T-helper 2 cell treated with Interferon-gamma antibody and Interleukin-4, amounts not matched to agents 5 μg/mL and 100 μg/mL, for 36 hours (primary cell): ENCODE measurements around the gene WSCD2.

Experiments used
- DNase-seq: peaks from one replicate; pipeline ENCODE4 v3.0.0; 2021; ENCODE audit warnings: low spot score
- H3K27ac Mint-ChIP-seq: one replicate; pipeline ENCODE4 v1.8.0; 2021; ENCODE audit warnings: mild to moderate bottlenecking, mixed read lengths
- H3K27me3 Mint-ChIP-seq: one replicate; pipeline ENCODE4 v1.8.0; 2021; ENCODE audit warnings: low read depth, mixed read lengths
- H3K36me3 Mint-ChIP-seq: one replicate; pipeline ENCODE4 v1.8.0; 2021; ENCODE audit warnings: low read depth, mixed read lengths
- H3K4me1 Mint-ChIP-seq: one replicate; pipeline ENCODE4 v1.8.0; 2021; ENCODE audit warnings: low read depth, mixed read lengths
- H3K4me3 Mint-ChIP-seq: one replicate; pipeline ENCODE4 v1.8.0; 2022; ENCODE audit warnings: mild to moderate bottlenecking, moderate library complexity, mixed read lengths
- H3K9me3 Mint-ChIP-seq: one replicate; pipeline ENCODE4 v1.8.0; 2021; ENCODE audit warnings: mixed read lengths

Gene WSCD2

GRCh38 chr12:108191938-108192337 is 62.9 kb downstream of the WSCD2 start:
- Mint-ChIP-seq H3K27me3 (no peaks in the 10 kb centered on the region), H3K4me1 (no peaks in the 10 kb centered on the region), H3K27ac (no peak overlapping the region), H3K4me3 (no peak overlapping the region), H3K36me3 (no peaks in the 10 kb centered on the region), H3K9me3 (no peaks in the 10 kb centered on the region)
- DNase-seq = no peak

- Mint-ChIP-seq H3K27ac (no peak overlapping the region), H3K27me3 (no peaks in the 10 kb centered on the region), H3K4me1 (no peaks in the 10 kb centered on the region), H3K9me3 (no peaks in the 10 kb centered on the region), H3K4me3 (no peak overlapping the region), H3K36me3 (no peaks in the 10 kb centered on the region)
- no peak for DNase-seq
These were observed 64.4 kb downstream of the WSCD2 start for GRCh38 chr12:108193493-108193892.

GRCh38 chr12:108193917-108194316 is 64.8 kb downstream of the WSCD2 start:
- H3K4me1 Mint-ChIP-seq = no peaks in the 10 kb centered on the region
- DNase-seq = no peak
- no peak overlapping the region for H3K4me3 Mint-ChIP-seq
- H3K9me3 Mint-ChIP-seq = no peaks in the 10 kb centered on the region
- no peak overlapping the region for H3K27ac Mint-ChIP-seq
- no peaks in the 10 kb centered on the region for H3K36me3 Mint-ChIP-seq
- no peaks in the 10 kb centered on the region for H3K27me3 Mint-ChIP-seq

- no peak overlapping the region for H3K4me3 Mint-ChIP-seq
- no peaks in the 10 kb centered on the region for H3K27me3 Mint-ChIP-seq
- no peaks in the 10 kb centered on the region for H3K4me1 Mint-ChIP-seq
- no peaks in the 10 kb centered on the region for H3K9me3 Mint-ChIP-seq
- DNase-seq = no peak
- H3K27ac Mint-ChIP-seq = no peak overlapping the region
- no peaks in the 10 kb centered on the region for H3K36me3 Mint-ChIP-seq
These were observed 65.5 kb downstream of the WSCD2 start for GRCh38 chr12:108194585-108194984.

GRCh38 chr12:108196319-108196718 is 67.2 kb downstream of the WSCD2 start:
- H3K4me1 Mint-ChIP-seq = no peaks in the 10 kb centered on the region
- no peaks in the 10 kb centered on the region for H3K27me3 Mint-ChIP-seq
- no peaks in the 10 kb centered on the region for H3K36me3 Mint-ChIP-seq
- no peak overlapping the region for H3K27ac Mint-ChIP-seq
- DNase-seq = no peak
- H3K4me3 Mint-ChIP-seq = no peak overlapping the region
- H3K9me3 Mint-ChIP-seq = no peaks in the 10 kb centered on the region

- Mint-ChIP-seq H3K4me1 (no peaks in the 10 kb centered on the region), H3K9me3 (no peaks in the 10 kb centered on the region), H3K4me3 (no peak overlapping the region)
These were observed 67.8 kb downstream of the WSCD2 start for GRCh38 chr12:108196921-108197320.

GRCh38 chr12:108198043-108198442 is 69.0 kb downstream of the WSCD2 start:
- Mint-ChIP-seq H3K4me1 (no peaks in the 10 kb centered on the region), H3K36me3 (no peaks in the 10 kb centered on the region), H3K27me3 (no peaks in the 10 kb centered on the region), H3K4me3 (no peak overlapping the region), H3K27ac (no peak overlapping the region), H3K9me3 (no peaks in the 10 kb centered on the region)
- DNase-seq = no peak

More at GRCh38 chr12:108196921-108197320, 67.8 kb downstream of the WSCD2 start:
- no peak overlapping the region for H3K27ac Mint-ChIP-seq
- H3K36me3 Mint-ChIP-seq = no peaks in the 10 kb centered on the region
- DNase-seq = no peak
- no peaks in the 10 kb centered on the region for H3K27me3 Mint-ChIP-seq

- Mint-ChIP-seq H3K27me3 (no peaks in the 10 kb centered on the region), H3K27ac (no peak overlapping the region), H3K4me3 (no peak overlapping the region), H3K9me3 (no peaks in the 10 kb centered on the region), H3K4me1 (no peaks in the 10 kb centered on the region), H3K36me3 (no peaks in the 10 kb centered on the region)
- DNase-seq = no peak
These were observed 70.0 kb downstream of the WSCD2 start for GRCh38 chr12:108199106-108199505.

GRCh38 chr12:108201808-108202207 is 72.7 kb downstream of the WSCD2 start:
- H3K27me3 Mint-ChIP-seq = no peaks in the 10 kb centered on the region
- H3K4me1 Mint-ChIP-seq = no peaks in the 10 kb centered on the region
- no peak overlapping the region for H3K4me3 Mint-ChIP-seq
- H3K36me3 Mint-ChIP-seq = no peaks in the 10 kb centered on the region
- H3K27ac Mint-ChIP-seq = no peak overlapping the region
- H3K9me3 Mint-ChIP-seq = no peaks in the 10 kb centered on the region
- no peak for DNase-seq

GRCh38 chr12:108204117-108204987 is 75.3 kb downstream of the WSCD2 start:
- Mint-ChIP-seq H3K27me3 (no peaks in the 10 kb centered on the region), H3K4me1 (no peaks in the 10 kb centered on the region), H3K4me3 (no peak overlapping the region), H3K9me3 (no peaks in the 10 kb centered on the region), H3K36me3 (no peaks in the 10 kb centered on the region), H3K27ac (no peak overlapping the region)
- no peak for DNase-seq

- H3K36me3 Mint-ChIP-seq = no peaks in the 10 kb centered on the region
- H3K4me3 Mint-ChIP-seq = no peak overlapping the region
- H3K9me3 Mint-ChIP-seq = no peaks in the 10 kb centered on the region
- H3K4me1 Mint-ChIP-seq = no peaks in the 10 kb centered on the region
- H3K27me3 Mint-ChIP-seq = no peaks in the 10 kb centered on the region
- DNase-seq = no peak
- H3K27ac Mint-ChIP-seq = no peak overlapping the region
These were observed 76.8 kb downstream of the WSCD2 start for GRCh38 chr12:108205864-108206263.

- H3K9me3 Mint-ChIP-seq = no peaks in the 10 kb centered on the region
- H3K27me3 Mint-ChIP-seq = no peaks in the 10 kb centered on the region
- no peak overlapping the region for H3K4me3 Mint-ChIP-seq
- no peak for DNase-seq
- H3K36me3 Mint-ChIP-seq = no peaks in the 10 kb centered on the region
- no peaks in the 10 kb centered on the region for H3K4me1 Mint-ChIP-seq
- H3K27ac Mint-ChIP-seq = no peak overlapping the region
These were observed 79.0 kb downstream of the WSCD2 start for GRCh38 chr12:108207791-108208730.

GRCh38 chr12:108210001-108210400 is 80.9 kb downstream of the WSCD2 start:
- H3K4me1 Mint-ChIP-seq = no peaks in the 10 kb centered on the region
- no peak for DNase-seq
- H3K36me3 Mint-ChIP-seq = no peaks in the 10 kb centered on the region
- no peak overlapping the region for H3K27ac Mint-ChIP-seq
- H3K27me3 Mint-ChIP-seq = no peaks in the 10 kb centered on the region
- H3K9me3 Mint-ChIP-seq = no peaks in the 10 kb centered on the region
- H3K4me3 Mint-ChIP-seq = no peak overlapping the region

GRCh38 chr12:108211157-108211556 is 82.1 kb downstream of the WSCD2 start:
- Mint-ChIP-seq H3K9me3 (no peaks in the 10 kb centered on the region), H3K36me3 (no peaks in the 10 kb centered on the region), H3K27me3 (no peaks in the 10 kb centered on the region), H3K4me3 (no peak overlapping the region), H3K27ac (no peak overlapping the region), H3K4me1 (no peaks in the 10 kb centered on the region)
- no peak for DNase-seq
